NCI-H1105 (cell line): ENCODE measurements around the gene CSF3R.

ENCODE experiments used
- DNase-seq: peaks from one replicate; lab custom pipeline; 2025; lab: John Stamatoyannopoulos, UW

Gene CSF3R

DNA sequence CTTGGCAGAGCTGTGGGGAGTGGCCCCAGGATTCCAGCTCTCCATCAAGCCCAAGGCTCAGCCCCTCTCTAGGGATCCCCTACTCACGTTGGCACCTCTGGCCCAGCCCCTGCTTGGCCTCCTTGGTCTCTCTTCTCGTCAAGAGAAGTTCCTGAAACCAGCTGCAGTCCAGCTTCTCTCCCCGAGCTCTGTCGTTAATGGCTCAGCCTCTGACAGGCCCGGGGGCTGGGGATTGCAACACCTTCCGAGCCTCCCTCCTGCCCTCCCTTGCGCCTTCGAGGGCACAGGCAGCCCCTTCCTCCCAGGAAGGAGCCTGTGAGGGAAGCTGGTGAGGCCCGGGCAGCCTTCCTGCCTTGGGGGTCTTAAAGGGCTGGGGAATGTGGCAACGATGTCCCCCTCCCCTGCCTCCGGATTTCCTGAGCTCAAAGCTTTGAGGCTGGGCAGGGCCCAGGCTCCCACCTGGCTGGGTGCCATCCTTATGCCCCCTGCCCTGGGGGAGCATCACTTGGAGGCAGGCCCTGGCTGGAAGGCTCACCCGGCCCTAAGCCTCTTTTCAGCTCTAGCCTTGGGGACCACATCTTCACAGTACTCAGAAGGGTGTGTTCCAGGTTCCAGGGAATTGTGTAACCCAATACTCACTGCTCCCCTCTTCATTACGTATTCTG is at the start of gene CSF3R:
TSS of gene CSF3R (minus strand) at position 190 of the 665 bp plus-strand sequence. CDS start 3,417 bp downstream, outside the sequence.
- no peak for DNase-seq

DNA sequence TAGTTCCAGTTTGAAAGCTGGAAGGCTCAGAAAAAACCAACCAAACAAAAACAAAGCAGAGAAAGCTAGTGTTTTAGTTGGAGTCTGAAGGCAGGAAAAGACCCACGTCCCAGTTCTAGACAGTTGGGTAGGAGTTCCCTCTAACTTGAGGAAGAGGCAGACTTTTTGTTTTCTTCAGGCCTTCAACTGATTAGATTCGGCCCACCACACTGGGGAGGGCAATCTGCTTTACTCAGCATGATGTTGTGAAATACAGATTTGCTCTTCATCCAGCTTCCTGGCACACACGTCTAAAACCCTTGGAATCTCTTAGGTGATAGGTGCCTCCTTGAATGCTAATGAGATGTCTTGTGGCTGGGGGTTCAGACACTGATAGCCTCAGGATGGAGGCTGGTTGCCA is 49.1 kb upstream of the CSF3R start:
- no peak for DNase-seq

DNA sequence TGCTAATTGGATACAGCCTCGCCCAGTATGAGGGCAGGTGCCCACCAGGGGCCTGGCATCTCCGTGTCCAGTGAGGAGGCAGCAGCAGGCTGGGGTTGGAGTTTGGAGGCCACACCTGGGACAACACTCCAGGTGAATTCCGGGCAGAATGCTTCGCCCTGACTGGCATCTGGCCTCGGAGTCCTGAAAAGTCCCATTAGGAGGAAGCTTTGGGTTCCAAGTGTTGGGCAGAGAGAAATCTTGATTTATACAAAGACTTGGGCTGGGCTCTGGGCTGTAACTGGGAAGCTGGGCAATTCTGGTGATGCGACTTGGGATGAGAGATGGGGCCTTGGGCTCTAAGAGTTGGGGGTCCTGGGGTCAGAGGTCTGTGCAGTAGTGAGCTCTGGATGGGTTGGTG is 48.1 kb upstream of the CSF3R start:
- DNase-seq, result no peak

DNA sequence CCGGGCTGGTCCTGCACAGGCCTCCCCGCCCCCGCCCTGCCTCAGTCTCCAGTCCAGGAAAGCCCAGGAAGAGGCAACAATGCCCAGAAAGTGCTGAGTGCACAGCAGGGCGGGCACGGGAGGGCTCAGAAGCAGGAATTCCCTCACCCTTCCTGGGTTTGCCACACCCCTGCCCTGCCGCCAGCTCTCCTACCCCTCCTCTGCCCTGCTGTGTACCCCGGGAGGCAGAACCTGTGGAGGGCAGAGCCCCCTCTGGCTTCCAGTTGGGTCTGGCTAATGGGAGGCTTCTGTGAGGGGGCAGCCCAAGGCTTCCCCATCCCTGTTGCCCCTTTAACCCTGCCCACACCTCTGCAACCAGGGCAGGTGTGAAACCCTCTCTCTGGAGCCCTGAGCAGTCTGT is 47.5 kb upstream of the CSF3R start:
- no peak for DNase-seq

DNA sequence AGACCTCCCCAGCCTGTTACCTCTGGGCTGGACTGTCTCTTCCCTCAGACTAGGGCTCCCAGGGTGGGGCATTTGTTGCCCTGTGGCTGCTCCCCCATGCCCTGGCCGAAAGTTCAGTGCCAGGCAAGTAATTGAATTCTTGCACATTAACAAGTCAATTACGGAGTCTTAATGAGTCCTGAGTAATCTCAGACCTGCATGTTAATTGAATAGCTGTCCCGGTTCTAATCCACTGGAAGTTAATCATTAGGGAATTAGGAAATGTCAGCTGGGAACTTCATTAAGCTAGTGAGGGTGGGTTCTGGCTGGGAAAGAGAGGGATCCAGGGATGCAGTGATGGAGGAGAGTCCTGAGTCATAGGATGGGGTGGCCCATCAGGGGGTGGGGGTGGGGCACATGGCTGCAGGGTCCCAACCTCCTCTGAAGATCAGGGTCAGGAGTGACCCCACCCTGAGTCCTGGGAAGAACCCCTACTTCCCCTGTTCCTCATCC is 47.1 kb upstream of the CSF3R start:
- DNase-seq, result no peak

DNA sequence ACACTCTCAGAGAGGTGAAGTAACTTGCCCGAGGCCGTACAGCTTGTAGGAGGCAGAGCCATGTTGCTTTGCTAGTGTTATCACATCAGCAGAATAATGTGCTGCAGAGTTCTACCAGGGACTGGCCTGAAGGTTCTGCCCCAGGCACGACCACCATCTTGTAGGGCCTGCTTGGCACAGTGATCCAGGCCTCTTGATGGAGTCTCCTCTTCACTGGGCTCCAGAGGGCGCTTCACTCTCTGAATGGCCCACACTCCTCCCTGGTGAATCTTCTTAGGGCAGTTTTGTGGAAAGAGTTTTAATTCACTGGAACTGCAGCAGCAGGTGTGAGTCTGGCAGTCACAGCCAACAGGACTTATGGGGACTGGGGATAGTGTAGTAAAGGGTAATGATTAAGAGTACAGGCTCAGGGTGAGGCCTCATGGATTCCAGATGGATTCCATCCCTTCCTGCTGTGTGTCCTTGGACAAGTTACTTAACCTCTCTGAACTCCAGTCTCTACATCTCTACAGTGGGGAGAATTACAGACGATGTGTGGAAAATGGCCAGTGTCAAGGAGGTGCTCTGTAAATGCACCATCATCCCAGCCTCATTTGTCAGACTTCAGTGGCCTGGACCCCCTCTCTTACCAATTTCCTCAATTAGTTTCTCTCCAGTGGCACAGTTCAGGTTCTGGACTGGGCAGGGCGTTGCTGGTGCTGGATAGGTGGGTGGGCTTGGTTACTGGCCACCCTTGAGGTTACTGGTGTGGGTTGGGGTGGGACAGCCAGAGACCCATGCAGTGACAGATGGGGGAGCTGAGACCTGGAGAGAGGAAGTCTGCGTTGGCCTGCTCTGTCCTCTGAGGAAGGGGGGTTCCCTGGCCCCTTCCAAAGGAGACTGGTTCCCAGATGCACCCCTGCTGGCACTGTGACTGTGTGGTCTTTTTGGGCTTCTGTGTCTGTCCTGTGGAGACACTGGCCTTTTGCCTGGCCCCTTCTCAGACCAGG is 45.9 kb upstream of the CSF3R start:
- no peak for DNase-seq

DNA sequence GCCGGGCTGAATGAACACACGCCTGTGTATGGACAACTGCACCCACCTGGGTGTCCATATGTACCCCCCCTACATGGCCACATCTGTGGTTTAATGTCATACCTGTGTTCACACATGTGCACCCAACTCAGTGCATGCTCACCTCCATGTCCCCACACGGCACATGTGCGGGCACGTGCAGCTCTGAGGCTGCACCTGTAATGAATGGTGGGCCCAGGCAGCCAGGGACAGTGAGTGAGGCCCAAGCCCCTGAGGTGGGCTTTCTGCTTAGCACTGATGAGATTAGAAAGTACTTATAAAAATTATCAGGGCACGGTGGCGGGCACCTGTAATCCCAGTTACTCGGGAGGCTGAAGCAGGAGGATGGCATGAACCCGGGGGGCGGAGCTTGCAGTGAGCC is 42.5 kb upstream of the CSF3R start:
- no peak for DNase-seq

DNA sequence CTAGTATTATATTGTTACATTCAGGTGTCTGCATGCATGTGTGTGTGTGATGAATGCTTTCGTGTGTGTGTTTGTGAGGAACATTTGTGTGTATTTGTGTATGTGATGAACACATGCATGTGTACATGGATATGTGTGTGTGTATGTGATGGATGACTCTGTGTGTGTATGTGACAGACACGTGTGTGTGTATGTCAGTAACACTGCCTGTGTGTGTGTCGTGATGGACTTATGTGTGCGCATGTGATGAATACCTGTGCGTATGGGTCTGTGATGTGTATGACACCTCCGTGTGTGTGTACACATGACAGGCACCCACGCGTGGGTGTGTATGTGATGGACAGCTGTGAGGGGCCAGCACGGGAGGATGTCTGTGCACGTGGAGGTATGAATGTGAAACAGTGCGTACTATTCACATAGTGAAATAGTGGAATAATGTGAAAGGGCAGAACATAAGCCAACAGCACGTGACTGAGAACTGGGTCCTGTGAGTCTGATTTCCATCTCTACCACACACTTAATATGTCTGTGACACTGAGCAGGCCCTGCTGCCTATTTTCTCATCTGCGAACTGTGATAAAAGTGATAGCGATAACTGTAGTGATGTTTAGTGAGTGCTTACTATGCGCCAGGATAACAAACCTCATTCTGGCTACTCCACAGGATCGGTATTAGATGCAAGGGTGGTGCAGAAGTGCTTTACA is 41.8 kb upstream of the CSF3R start:
- DNase-seq, result no peak

DNA sequence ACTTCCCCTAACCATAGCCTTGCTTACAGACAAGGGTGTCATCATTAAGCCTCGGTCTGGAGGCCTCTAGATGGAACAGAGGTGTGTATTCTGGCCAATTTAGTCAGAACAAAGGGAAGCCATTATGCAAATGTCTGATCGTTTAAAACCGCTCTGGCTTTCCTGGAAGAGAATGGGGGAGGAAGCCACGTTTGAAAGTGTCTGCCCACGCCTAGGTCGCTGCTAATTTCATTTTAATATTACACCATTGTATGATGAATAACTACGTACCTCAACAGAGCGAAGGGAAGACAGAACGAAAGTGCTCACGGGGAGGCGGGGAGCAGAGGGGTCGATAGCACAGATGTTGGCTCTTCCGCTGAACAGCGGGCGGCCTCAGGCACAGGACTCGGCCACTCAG is 41.1 kb upstream of the CSF3R start:
- no peak for DNase-seq

DNA sequence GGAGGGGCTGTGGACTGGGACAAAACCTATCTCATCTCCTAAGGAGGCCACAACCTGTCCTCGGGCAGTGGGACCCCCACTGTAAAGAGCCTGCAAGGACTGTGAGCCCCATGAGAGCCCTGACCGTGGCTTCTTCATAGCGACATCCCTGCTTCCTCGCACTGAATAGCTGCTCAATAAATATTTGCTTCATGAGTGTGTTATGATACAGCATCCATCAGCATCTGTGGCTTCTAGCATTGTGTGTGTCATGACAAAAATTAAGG is 40.5 kb upstream of the CSF3R start:
- no peak for DNase-seq

DNA sequence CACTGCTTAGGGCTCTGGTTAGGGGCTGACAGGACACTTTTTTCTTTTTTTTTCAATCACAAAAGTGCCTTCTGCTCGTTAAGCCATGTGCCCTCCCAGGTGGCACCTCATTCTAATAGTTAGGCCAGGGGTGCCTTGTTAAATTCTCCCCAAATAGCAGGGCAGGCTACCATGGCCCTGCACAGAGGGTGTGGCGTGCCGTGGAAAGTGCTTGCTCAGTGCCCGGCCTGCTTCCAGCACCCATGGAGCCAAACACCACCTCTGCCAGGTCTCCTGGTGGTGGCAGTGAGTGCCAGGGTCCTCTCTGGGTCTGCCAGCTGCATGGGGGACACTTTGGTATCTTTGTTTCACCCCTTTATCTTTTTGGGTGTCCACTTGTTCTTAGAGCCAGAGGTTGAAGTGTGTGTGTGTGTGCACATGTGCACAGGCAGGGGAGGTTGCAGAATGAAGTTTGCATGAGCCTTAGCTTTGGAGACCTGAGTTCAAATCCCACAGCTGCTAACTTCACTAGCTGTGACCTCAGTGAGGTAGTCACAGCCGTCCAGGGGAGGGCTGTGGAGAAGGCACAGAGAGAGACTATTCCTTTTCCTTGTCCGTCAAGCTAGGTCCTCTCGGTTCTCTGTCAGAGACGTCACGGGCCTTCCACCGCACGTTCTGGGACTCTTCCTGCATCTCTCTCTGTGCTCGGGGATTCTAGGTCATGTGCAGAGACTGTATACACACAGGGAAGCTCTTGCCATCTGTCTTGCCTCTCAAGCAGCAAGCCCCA is 39.9 kb upstream of the CSF3R start:
- no peak for DNase-seq

DNA sequence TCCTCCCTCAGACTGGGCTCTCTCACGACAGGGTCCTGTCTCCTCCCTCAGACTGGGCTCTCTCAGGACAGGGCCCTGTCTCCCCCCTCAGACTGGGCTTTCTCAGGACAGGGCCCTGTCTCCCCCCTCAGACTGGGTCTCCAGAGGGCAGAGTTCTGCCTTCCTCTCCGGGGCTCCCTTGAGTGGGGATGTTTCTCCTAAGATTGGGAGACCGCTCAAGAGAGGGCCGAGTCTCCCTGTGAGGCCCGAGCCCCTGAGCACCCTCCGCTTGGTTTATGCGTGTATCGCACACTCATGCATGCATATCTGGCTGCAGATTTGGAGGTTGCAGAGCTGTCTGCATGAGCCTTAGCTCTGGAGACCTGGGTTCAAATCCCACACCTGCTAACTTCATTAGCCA is 39.3 kb upstream of the CSF3R start:
- no peak for DNase-seq

DNA sequence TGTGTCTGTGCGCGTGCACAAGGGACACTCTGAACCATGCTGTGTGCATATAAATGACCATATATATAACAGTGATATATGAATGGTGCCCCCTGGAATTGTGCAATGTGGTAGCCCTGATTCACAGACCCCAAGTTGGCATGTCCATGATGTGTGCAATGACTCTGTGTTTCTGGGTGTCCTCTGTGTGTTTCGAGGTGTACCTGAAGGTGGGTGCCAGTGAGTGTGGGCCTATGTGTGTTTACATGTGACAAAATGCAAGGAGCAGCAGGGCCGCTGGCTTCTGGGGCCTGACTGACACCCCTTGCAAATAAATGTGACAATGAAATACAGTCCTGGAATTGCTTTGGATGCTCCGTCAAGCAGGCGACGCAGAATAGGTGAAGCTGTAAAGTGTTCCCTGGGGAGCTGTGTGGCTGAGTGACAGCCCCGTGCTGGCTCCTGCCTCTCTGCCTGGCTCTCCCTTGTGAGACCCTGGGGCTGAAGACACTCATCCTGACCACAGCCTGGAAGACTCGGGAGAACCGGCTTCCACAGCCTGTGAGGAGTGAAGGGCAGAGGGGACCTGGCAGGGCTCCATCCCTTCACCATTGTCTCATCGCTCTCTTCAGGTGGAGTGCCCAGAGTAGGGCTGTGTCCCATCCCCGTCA is 38.2 kb upstream of the CSF3R start:
- no peak for DNase-seq

DNA sequence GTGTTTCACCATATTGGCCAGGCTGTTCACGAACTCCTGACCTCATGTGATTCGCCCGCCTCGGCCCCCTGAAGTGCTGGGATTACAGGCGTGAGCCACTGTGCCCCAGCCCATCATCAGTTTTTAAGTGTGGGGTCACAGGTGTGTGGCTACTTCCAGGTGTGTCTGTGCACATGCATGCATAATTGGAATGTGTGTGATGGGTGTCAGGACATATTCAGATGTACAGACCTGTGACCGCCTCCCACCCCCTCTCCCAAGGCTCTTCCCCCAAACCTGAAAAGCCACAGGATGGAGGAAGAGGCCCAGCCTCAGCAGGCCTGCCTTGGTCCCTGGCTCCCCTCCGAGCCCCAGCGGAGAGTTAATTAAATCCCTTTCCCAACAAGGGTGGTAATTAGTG is 37.3 kb upstream of the CSF3R start:
- DNase-seq, result peak; percentile 16

DNA sequence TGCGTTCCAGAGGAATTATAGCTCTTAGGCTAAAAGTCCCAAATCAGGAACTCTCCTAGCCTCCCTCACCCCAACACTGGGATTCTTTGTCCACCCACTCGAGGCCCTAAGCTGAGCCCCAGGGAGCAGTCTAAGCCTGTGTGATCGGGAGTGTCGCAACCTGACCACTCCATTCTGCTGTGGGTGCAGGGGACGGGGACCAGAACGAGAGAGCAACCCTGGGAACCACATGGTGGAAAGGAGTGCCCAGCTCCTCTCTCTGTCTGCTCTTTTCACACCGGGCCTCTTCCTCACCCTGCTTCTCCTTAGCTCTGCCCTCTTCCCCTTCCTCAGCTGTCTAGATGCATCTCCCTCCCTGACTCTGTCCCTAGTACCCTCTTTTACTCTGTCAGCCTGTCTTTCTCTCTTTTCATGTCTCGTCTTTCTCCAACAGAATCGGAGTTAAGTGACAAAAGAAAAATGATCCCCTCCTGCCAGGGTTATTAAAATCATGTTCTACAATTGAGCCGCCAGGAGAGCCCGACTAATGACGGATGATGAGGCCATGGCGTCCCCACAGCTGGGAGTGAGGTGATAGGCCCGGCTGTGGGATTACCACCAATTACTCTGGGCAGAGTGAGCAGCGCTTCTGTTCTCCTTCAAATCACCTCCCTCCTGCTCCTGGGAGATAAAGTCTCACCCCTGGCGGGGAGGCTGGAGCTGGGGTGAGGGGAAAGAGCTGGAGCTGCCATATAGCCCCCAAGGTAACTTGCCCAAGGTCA is 34.5 kb upstream of the CSF3R start:
- DNase-seq, result no peak

DNA sequence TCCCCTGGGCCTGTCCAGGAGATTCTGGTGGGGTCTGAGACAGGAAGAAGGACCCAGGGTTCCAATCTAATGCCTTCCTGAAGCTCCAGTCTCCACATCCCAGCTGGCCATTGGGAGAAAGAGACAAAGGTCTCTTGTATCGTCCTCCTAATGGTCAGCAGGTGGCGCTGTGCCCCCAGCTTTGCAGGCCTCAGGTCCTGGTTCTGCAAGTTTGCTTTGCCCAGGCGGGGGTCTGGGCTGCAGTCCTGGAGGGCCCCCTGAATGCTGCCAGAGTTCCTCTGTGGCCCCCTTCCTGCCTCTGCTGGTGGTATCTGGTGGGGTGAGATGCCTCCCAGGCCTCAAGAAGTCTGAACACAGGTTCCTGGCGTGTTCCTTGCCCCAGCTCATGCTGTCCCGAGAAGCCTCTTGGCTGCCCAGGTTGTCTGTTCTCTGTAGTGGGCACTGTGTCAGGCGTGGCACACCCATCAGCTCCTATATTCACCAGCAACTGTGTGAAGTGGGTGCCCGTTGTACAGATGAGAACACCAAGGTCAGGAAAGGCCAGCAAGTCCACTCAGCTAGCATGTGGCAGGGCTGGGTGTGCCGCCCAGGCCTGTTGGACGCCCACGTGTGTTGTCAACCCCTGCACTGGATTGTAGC is 33.8 kb upstream of the CSF3R start:
- DNase-seq, result peak; percentile 59

DNA sequence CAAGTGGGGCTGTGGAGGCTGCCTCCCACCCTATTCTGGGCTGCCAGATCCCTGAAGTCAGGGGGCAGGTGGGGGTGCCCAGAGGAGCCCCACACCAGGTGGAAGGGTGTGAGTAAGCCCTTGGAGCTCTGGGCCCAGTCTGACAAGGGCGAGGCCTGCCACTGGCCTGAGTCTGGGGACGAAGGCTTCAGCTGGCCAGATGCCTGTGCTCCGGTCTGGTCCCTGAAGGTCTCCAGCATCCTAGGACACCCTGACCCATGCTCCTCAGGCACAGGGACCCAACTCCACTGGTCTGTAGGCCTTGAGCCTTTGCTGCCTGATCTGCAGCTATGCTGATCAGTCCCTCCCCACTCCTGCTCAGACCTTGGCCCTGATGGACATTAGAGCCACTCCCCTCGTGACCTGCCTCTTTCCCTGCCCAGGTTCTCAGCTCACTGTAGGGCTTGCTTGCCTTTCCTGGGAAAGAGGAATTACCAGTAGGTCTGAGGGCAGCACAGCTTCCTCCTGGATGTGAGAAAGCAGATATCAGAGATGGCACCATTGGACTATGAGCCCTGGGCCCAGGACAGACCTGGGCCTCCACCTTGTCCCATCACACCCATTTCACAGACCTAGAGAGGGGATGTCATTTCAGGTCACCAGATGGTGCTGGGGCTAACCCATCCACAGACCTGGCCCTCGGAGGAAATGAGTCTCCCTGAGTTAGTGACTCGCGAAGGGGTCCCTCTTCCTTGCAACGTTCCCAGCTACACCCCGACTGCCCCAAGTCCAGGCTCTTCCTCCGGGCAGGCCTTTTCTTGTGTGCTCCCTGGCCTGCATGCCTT is 32.8 kb upstream of the CSF3R start:
- DNase-seq, result no peak

DNA sequence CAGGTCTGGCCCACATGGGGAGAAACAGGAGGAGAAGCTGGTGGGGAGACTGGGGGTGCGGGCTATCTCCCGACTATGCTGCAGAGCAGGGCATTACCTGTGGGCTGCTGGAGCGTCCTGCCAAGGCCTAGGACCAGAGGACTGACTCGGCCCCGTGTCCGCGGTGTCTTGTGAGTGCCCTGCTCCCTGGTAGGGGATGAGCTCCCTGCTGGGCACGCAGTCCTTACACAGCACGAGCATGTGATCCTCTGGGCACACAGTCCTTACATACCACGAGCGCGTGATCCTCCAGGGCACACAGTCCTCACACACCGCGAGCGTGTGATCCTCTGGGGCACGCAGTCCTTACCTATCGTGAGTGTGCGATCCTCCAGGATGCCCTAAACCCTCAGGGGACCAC is 31.8 kb upstream of the CSF3R start:
- DNase-seq, result no peak
